NCI-H446 treated with DMSO at 0.1 percent for 48 hours (cell line): ENCODE data around the gene FAM53B.

Source experiments
- DNase-seq: peaks from one replicate; lab custom pipeline; 2025; lab: John Stamatoyannopoulos, UW

The FAM53B gene

DNA sequence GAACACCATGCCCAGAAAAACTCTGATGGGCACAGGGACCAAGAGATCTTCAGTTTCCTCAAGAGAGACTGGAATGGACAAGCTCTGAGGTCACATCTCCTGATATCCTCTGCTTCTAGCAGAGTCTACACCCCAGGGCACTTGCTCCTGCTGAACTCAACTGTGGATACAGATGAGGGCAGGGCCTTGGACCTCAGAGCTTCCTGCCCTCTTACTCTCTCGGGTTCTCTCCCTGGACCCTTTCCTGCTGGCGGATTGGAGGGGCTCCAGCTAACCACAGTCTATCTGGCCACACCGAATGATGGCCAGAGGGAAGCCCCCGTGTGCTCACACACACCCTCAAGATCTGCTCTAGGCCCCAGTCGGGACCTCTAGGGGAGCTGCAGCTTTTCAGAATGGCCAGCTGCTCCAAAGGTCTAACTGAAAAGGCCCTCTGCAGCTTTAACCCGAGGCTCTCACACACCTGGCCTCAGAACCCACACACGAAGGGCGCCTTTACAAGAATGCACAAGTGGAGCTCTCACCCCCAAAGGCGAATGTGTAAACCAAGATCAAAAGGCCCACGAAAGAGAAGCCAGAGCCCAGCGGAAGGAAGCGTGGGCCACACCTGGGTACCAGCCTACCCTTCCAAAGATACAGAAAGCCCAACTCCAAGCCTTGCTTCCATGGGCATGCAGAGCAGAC is 65.5 kb downstream of the FAM53B start:
- DNase-seq: no peak

DNA sequence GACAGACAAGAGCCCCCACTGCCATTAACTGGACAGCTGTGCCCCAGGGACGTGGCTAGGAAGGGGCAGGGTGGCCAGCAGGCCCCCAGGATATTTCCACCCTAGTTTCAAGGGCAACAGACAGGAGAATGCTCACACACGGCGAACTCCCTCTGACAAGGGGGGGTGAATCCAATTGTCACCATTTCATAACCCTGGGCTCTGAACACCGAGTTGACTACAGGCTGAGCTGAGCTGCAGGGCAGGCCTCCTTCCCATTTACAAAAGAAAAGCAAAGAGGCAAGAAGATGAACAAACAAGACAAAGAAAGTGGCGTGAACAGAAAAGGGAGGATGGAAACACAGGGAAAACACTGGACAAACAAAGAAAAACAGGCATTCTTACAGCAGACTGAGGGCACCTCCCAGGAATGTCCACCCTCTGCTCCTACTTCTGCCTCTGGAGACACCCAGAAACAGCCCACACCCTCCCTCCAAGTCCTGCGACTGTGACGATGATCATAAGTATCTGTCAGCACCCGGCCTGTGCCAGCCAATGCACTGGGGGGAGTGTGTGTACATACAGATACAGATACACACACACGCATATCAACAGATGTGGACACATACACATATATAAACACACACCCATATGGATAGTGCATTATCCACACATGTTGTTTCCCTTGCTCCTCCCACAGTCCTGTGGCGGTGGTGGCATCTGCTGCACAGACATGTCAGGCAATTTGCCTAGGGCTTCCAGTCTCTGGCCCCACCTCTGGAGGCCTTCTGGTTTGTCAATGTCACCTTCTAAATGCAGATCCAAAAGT is 66.2 kb downstream of the FAM53B start:
- no peak for DNase-seq

DNA sequence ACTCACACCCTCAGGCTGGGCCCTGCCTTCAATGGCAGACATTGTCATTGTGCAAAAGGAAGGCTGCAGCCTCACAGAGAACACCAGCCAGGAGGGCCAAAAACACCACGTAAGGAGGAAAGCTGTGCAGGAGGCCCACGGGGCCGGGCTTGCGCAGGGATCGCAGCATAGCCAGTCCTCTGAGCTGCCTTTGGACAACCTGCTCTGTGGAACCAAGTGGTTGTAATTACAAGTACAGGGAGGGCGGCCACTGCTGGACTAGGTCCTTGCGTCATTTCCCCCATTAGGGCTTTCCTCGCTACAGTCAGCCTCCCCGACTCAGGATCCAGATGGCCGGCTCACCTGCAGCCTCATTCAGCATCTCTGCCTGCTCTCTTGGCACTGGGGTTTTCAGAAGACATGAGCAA is 66.9 kb downstream of the FAM53B start:
- DNase-seq: no peak

DNA sequence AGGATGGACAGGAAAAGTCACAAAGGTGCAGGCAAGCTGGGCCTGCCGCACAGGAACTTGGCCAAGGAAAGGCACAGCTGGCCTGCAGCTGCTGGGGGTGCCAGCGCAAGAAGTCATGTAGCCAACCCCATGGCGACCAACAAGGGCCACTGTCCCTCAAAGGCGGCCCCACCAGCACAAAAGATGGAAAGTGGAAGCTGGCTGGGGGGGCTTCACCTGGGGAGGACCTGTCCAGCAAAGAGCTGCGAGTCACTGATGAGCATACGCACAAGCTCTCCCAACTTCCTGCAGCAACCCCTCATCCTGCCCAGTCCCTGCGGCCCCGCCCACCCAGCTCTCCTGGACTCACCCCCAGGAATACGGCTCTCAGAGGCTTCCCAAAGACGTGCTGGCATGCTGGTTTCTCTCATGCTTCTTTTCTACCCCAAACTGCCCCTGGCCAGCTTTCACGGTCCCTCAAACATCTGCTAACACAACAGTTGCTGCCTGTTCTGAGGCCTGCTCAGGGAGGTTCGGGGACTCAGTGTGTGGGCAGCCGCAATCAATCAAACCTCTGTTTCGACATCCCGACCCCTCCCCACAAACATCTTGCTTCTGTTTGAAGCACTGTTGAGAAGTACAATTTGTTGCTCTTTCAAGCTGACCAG is 67.6 kb downstream of the FAM53B start:
- no peak for DNase-seq

DNA sequence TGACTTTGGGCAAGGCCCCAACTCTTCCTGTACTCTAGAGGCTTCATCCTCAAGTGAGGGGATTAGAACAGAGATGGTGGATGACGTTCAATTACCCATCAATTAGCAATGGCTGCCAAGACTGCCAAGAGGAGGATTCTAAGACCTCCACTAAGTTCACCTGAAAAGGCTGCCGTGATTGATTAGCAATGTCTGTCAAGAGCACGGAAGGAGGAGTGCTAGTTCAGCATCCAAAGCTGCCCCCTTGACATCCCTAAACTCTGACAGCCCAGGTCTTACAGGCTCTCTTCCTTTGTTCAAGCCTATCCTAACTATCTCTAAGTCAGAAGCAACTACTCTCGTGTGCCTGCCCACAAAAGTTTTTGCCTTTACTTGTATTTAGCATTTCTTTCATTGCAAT is 68.4 kb downstream of the FAM53B start:
- no peak for DNase-seq

DNA sequence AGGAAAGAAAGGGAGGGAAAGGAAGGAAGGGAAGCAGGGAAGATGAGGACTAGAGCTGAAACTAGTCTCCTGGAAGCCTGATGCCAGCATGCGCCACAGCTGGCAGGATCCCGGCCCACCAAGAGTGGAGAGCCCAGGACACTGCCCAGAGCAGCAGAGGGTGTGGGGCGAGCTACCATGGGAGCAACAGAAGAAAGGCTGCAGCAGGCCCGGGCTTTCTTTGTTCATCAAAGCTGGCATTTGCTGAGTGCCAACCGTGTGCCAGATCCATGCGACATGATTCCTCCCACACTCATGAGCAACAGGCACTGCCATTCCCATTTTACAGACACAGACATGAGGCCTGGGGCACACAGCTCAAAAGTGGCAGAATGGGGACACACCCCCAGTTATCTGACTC is 68.9 kb downstream of the FAM53B start:
- no peak for DNase-seq

DNA sequence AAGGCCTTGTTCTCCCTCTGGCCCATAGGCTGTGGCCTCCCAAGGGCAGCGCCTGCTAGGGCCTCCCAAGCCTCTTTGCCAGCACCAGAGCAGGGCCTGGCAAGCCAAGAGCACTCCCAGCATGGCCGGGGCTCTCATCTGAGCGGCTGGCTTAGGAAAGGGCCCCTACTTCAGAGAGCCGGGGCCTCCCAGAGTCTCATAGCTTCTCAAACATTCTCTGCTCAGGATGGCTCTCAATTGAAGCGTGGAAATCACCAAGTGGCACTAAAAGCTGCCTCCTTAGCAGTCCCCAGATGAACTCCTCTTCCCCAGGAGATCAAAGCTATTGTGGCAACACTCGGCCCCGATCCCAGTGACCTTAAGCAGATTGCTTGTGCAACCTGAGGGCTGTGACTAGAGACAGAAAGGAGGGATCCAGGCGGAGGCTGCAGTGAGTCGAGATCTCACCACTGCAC is 69.4 kb downstream of the FAM53B start:
- no peak for DNase-seq

DNA sequence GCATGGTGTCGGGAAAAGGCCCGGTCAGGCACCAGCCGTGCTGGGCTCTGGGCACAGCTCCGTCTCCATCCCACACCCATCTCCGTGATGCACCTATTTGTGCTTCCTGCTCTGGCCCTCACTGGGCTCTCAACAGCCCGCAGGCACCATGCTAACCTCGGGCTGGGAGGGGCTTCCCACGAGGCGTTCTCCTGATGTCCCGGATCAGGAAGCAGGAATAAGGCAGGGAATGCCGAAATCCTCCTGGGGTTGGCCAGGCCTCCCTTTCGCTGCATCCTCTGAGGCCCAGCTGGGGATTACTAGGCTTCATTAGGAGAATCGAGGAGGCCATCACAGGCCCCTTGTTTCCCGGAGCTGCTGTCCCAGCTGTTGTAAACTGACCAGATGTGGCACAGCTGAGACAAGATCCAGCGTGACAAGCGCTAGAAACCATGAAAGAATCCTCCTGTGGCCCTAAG is 72.0 kb downstream of the FAM53B start:
- no peak for DNase-seq

DNA sequence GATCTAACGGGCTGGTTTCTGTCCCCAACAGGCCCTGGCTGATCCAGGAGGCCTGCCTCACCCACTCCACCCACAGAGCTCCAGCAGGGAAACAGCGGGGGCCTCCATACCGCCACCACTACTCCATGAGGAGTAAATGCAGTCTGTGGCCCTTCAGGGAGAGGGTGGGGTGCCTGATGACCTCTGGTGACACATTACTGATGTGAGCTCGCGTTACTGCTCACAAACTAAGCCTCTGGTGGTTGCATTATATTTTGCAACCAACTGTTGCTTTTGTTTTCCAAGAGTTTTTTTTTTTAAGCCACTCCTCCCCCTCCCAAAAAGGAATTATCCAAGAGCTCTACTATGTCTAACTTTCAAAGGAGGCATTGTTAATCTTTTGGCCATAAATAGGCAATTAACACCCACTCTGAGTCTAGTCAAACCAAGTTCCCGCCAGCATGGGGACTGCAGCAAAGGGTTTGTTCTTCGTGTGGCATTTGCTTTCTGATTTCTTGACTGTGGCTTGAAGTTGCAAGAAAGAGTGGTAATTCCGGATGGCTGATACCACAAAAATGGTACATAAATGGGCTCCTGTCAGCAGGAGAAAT is 72.6 kb downstream of the FAM53B start:
- DNase-seq: no peak

DNA sequence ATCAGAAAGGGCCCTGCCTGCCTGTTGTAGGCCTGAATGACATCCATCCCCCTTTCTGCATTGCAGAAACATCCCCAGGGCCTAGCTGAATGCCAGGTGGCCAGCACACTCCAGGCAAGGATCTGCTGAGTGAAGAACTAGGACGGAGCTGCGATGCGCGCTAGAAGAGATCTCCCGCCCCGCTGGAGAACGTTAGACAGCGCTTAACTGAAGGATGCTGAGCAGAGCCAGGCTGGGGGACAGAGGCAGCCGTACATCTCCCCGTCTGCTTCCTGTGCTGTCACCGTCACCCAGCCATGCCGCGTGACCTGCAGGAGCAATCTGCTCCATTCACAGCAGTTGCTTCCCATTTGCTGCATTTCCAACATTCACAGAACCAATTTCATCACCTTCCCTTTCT is 73.3 kb downstream of the FAM53B start:
- no peak for DNase-seq

DNA sequence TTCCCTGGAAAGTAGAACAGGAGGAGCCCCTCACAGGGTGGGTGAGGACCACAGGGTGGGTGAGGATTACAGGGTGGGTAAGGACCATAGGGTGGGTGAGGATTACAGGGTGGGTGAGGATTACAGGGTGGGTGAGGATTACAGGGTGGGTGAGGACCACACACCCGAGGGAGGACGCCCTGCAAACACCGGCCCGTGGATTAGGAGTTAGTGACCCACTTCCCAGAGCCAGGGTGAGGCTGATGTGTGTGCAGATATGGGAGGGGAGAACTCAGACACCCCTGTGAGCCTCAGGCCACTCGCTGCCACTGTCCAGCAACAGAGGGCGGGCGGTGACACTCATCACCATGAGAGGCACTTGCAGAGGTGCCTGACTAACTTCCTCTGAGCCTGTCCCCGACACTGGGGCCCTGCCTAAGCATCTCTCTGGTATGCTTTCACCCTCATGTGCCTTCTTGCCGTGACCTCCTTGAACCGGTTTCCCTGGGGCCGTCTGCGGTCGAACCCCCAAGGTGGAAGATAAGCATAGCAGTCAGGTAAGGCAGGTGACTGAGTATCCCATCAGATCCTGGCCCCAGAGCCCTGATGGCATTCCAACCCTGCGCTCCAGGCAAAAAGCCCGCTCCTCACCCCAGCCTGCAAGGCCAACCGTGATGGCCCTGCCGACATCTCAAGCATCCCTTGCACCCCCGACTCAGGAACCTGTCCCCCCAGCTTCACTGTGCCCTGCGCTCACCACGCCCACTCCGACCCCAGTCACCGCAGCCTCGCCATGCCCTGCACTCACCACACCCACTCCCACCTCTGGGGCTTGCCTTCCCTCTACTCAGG is 74.1 kb downstream of the FAM53B start:
- no peak for DNase-seq

DNA sequence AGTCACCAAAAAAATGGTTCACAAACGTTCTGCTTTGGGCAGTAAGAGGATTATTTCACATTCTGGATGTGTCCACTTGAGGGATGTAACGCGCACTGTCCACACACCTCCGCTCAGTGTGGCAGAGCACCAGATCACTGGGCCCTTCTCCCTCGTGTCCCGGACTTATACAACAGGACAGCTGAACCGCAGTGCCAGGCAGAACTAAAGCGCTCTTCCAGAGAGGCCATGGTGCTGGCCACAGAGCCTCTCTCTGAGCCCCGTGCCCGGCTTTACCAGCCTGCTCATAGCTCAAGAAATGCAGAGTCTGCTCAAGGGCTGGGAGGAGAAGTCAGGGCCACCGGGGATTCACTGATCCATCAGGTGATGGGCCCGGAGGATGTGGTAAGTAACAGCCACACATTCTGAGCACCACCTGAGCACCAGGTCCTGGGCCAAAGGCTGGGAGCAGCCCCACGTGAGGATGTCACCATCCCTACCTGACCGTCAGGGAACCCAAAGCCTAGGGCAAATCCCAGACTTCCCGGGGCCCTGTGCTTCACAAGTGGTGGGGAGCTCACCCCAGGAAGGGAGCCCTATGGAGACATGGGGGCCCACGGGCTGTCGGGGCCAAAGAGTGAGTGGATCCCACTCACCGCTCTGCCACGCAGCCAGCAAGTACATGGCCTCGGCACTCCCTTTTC is 74.9 kb downstream of the FAM53B start:
- DNase-seq: no peak

DNA sequence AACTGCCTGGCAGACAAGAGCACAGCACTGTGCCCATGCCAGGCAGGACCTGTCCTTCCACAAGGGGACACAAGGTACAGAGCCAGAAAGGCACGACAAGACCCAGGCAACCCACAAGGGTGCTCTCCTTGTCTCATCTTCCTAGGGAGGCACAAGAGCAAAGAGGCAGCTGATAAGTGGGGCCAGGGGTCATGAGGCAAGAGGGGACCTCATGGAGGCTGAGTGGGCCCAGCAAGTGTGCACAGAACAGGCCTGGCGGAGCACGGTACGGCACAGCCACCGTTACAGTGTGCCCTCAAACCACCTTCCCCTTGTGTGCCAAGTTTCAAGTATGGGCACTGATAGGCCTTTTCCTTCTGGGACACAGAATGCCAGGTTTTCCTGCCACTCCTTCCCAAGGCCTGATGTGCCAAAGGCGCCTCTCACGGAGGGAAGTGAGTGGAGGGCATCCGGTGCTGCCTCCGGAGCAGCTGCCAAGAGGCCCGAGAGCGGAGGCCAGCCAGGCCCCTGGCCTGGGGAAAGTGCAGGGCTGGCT is 75.6 kb downstream of the FAM53B start:
- DNase-seq: no peak

DNA sequence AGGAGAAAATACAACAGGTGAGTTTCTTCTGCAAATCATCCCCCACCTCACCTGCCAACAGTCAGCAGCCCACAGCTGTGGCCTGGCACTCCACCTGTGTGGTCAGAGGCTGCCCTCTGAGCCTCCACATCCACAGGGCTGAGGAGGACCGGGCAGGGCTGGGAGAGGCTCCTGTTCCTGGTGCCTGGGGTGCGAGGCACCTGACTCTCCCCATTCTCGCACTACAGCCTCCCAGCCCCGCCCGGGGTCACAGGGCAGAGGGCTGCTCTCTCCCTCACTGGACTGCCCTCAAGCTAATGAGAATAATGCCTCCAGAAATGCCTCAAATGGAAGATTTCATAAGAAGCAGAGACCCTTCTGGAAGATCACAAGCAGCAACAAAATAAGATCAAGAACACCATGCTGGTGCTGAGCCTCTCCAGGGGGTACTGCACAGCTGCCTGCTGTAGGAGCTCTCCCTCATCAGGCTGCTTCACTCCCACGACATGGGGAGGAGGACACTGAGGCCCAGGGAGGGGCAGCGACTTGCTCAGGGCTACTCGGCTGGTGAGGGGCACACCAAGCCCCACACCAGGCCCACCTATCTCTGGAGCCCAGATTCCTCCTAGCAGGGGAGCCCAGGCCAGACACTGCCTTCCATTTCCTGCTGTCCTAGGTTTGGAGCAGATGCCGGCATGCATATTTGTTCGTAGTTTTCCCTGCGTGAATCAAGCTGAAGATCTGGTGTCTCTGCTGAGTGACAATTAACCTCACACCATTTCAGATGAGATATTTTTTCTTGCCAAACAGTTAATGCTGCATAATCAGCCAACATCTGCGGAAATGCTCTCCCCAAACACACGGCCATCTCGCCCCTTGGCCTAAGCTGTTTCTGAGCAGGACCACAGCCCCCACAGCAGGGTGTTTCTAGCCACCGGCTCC is 76.5 kb downstream of the FAM53B start:
- DNase-seq: no peak

DNA sequence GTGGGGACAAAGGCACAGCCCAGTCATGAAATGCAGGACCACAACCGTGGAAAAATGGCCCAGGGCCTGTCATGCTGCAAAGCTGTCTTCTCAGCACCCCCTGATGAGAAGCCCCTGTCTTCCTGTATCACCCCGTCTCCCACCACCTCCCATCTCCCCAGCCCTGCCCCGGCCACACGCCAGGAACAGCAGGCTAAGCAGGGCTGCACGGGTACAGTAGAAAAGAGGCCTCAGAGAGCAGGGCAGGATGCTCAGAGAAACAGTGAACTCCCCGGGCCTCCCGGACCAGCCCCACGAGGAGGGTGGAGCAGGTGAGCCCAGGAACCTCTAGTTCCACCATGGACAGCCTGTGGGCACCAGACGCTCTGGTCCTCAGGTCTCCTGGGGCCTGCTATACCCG is 77.7 kb downstream of the FAM53B start:
- no peak for DNase-seq

DNA sequence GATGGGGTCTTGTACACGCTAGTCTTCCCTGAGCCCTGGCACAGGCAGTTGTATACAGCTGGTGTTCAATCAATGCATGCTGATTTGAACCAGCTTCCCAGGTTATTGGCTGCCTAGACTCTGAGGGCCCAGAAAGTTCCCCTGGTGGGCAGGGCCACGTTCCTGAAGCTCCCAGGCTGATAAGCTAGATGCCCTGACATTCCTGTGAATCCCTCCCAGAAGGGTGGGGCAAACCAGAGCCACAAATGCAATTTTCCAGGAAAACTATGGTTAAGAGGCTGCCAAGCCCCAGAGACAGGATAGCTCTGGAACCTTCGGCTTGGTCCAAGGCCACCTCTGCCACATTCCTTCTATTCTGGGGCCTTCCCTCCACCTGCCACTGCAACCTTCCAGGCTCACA is 78.2 kb downstream of the FAM53B start:
- DNase-seq: no peak

DNA sequence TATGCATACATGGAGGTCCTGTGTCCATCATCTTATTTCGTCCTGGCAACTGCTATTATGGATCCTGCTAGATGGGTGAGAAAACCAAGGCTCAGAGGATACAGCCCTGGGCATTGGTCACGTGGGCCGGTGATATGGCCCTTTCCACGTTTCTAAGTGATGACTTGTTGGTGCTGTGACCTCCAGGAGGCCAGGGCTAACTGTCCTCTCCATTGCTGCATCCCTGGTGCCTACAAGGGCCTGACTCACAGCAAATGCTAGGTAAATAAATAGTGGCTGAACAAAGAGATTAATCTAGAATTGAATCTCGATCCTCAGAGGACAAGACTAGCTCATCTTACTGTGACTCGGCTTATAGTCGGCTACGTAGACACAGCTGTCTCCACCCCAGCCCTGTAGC is 78.6 kb downstream of the FAM53B start:
- no peak for DNase-seq

DNA sequence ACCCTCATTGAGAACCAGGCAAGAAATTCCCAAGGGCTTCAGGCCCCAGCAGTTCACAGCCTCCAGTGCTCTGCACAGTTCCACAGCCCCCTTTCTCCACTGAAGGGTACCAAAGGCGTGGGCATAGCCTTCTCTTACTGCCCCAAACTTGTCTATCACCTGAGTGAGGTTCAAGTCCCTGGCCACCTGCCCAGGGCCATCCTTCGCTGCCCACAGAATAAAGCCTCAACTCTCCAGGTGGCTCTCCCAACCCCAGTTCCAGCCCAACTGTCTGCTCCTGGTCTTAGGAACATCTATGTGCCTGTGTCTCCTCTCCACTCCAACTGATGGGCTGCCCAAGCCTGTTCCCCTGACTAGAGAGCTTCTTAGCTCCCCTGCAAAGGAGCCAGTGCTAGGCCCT is 79.1 kb downstream of the FAM53B start:
- no peak for DNase-seq

DNA sequence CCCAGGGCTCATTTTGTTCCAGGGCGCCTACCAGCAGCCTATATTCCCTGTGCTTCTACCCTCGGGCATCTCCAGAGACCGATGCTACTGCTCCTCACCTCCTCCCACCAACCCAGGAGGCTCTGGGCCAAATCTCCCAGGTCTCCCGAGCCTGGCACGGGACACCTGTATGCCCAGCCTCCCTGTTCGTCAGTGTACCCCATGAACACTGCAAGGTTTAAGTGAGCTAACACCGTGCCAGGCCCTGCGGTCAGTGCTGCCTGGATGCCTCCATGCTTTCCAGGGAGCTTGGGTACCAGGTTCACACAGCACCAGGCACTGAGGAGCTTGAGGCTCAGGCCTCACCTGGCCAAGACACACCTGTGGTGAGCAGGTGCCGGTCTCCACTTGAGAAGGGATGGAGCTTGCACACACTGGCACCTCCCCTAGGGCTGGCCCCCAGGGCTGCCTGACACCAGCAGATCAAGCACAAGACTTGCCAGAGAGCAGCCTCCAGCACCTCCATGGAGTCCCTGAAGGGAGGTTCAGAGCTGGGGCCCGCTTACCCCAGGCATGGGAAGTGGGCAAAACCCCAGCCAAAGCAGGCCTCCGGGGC is 80.3 kb downstream of the FAM53B start:
- no peak for DNase-seq
